DMS114 treated with DMSO at 0.1 percent for 48 hours (cell line): ENCODE results near the gene ME1.
"Not testable (repeated sequence)": the region's sequence is repeated elsewhere in the genome, so short reads cannot be mapped to it uniquely, and the experiment has no call there.

Experiments used
- DNase-seq: peaks from one replicate; lab custom pipeline; 2025; ENCODE audit not compliant: unreplicated experiment; lab: John Stamatoyannopoulos, UW

Gene ME1

DNA sequence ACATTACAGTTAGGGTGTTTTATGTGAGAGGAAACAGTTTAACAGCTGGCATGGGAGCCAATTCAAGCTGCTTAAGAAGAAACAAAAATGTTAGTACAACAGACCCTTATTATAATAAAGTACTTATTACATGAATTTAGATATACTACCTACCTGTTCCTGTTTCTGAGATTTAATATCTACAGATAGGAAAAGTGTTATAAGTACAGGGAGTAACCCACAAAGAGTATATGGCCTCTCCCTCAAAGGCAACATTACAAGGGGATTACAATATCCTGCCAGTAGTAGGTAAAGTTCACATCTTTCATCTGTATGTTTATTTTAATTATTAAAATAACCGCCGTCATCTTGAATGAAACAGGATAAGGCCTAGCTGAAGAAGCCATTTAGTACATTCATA is 1.8 kb upstream of the ME1 start:
- no peak for DNase-seq

GRCh38 chr6:83431545-83432155 is 799 bp upstream of the ME1 start:
- DNase-seq, result no peak

DNA sequence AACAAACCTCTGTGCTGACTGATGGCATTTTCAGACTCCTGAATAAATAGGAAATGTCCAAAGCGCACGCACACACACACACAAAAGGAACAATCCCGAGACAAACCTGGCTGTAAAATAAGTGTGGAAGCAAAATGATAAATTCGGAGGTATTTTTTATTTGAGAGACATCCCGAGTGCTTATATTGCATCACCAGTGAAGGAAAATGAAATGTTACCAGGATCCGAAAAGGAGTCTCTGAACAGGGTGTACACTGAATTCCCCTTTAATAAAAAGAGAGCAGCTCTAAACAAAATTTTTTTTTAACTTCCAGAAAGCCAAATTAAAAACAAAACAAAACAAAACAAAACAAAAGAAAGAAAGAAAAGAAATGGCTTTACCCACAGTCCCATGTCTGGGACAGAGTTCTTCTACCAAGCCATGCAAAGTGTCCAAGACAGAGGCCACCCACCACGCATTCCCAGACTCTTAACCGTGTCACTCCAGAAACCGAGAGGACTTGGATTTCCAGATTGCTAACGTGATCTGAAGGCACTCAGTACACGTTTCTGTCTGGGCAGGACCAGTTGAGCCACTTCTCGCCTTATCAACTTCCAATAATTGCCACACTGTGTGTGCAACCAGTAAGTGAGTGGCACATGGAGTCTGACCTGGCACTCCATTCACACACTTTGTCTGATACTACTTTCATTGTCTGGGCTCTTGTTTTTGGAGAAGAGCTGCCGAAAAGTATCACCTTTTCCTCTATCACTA is 817 bp downstream of the ME1 start:
- no peak for DNase-seq

DNA sequence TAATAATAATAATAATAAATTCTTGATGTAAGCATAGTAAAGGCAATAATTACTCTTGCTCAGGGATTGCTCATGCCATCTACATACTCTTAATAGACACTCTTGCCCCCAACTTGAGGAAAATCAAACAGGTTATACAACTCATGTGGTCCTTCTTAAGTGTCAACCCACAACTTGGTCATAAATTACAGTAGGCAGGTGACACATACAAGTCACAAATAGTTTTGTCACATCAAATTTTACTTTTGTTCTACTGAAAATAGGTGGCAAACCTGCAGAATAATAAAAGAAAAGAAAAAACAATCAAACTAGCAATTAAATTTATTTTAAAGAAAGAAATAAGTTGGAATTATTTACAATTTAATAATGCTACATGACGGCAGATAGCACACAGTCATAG is 1.6 kb downstream of the ME1 start:
- DNase-seq, result no peak

DNA sequence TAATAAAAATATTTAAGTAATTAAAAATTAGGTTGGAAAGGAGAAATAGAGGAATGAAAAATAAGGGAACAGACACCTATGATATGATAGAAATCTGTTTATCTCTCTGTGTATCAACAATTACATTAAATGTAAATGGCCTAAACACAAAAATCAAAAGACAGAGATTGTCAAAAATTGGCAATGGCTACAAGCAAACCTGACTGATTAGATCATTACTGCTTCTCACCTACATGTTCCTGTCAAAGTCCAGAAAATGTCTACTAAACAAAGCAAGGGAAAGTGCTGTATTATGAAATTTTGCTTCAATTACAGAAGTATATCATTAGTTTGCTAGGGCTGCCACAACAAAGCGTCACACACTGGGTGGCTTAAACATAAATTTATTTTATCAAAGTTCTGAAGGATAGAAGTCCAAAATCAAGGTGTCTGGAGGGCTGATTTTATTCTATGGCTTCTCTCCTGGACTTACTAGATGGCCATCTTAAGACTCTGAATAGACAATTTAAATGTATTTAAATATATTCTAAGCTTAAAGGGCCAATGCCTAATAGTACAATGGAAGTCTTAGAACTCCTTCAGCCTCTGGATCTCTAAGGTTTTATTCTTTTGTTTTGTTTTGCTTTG is 6.3 kb downstream of the ME1 start:
- DNase-seq, result no peak

GRCh38 chr6:83417880-83418663 is 12.8 kb downstream of the ME1 start:
- peak; percentile 20 for DNase-seq

DNA sequence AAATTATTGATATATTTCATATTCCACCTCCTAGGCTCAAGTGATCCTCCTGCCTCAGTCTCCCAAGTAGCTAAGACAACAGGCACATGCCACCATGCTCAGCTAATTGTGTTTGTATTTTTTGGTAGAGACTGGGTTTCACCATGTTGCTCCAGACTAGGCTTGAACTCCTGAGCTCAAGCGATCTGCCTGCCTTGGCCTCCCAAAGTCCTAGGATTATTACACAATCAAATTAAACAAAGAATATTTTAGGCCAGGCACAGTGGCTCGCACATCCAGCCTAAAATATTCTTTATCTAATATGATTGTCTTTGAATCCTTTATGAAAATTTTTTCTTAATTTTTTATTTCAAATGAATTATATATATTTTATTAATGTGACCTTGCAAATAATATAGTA is 17.8 kb downstream of the ME1 start:
- no peak for DNase-seq

- no peak for DNase-seq
Observed at GRCh38 chr6:83411731-83412130, 19.1 kb downstream of the ME1 start.

DNA sequence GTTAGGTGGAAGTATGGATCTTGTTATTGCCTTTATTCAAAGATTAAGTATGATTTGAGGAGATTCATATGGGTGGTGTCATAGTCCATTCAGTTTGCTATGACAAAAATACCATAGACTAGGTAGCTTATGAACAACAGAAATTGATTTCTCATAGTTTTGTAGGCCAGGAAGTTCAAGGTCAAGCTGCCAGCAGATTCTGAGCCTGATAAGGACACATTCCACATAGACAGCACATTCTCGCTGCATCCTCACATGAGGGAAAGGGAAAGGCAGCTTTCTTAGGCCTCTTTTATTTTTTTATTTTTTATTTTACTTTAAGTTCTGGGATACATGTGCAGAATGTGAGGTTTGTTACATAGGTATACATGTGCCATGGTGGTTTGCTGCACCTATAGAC is 27.7 kb downstream of the ME1 start:
- DNase-seq, result no peak

DNA sequence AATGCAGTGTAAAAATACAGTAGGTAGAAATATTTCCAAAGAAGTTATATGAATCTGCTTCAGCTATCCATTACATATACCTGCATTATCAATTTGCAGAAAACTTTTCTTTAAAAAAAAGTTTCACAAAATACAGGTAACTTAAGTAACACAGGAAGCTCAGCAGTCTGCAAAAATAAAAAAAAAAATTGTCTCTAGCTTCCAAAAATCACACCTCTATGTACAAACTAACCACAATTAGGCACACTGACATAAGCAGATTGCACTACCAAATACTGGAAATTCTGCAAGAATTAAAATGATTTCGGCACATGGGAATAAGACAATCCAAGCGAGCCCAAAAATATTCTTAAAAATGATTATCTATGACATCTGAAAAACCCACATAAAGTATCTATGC is 41.2 kb downstream of the ME1 start:
- DNase-seq, result no peak

- no peak for DNase-seq
Observed at GRCh38 chr6:83385473-83385872, 45.4 kb downstream of the ME1 start.

- no peak for DNase-seq
Observed at GRCh38 chr6:83384751-83385150, 46.1 kb downstream of the ME1 start.

GRCh38 chr6:83381949-83382348 is 48.9 kb downstream of the ME1 start:
- DNase-seq, result no peak

GRCh38 chr6:83378621-83379388 is 52.0 kb downstream of the ME1 start:
- no peak for DNase-seq

DNA sequence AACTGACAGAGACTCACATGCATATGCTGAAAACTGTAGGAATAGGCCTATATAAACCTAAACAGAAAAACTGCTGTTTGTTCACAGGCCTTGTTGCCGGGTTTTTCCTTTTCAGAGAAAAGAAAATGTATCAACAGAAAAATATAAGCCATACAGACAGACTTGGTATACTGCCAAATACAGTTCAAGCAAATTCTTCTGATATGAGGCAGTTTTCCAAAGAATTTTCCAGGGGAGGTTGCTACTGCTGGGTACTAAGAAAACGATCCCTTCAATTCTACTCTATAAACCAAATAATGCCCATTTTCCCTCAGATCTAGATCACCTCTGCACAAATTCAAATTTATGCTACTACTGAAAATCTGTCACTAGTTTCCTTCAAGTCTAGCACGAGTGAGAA is 59.4 kb downstream of the ME1 start:
- DNase-seq, result no peak

DNA sequence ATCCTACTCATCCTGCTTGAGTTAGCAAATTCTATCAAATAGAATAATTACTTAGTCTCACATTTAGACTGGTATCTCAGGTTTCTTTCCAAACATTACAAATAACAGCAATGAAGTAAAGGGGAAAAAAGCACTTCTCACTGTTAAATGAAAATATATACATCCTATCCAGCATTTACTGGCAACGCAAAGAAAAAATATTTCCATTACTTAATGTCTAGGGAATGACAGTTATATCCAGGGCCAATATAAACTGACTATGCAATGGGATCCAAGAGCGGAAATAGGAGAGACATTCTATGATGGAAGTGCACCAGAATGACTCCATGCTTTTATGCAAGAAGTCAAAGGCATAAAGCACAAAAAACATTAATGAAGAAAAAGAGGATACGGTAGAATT is 60.3 kb downstream of the ME1 start:
- DNase-seq, result no peak

- no peak for DNase-seq
Observed at GRCh38 chr6:83369692-83370091, 61.2 kb downstream of the ME1 start.

DNA sequence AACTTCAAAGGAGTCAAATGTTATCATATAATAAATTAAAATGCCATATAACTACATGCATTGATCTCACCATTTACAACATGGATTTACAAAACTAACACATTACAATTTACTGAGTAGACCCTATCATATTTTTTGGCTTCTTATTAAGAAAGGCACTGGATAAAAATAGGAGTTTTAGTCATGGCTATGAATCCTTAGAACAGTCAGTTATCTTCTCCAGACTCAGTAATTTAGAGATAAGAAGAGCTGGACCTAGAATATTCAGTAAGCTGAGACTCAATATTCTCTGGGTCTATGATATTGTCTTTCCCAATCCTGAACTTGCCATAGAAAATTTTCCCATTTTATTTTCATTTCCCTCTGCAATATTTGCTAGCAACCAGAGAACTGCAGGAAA is 62.3 kb downstream of the ME1 start:
- DNase-seq, result no peak

DNA sequence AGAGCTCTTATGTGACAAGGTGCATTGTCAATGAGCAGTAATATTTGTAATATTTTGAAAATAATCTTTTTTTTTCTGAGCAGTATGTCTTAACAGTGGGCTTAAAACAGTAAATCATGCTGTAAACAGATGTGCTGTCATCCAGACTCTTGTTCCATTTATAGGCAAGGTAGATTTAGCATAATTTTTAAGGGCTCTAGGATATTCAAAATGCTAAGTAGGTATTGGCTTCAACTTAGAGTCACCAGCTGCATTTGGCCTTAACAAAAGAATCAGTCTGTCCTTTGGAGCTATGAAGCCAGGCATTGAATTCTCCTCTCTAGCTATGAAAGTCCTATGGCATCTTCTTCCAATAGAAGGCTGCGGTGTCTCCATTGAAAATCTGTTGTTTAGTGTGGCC is 63.7 kb downstream of the ME1 start:
- no peak for DNase-seq

DNA sequence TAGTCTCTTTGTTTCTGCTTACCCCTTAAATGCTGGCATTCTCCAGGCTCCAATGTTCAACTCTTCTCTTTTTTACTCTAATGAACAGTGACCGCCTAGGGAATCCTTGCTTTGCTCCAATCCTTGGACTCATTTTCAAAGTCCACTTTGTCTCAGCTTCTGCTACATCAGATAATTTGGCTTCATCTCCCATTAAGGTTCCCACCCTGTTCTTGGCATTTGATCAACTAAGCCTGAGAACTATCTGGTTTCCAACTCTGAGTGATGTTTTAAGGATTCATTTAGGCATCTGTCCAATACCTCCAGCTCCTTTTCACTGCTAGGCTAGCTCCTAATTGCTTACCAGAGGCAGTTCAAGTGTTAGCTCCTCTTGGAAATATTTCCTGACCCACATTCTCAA is 64.9 kb downstream of the ME1 start:
- DNase-seq, result no peak

GRCh38 chr6:83362349-83362748 is 68.5 kb downstream of the ME1 start:
- DNase-seq, result not testable (repeated sequence)
